CD14-positive monocyte (primary cell): ENCODE results near the gene IMPG2. TPM values are rescaled to one million over a fixed set of nuclear protein-coding genes. Genes with fewer than 3 reads are reported as not detected.

Experiments
- DNase-seq, 3 donors: peaks; one replicate each; pipeline ENCODE4 v3.0.0-alpha.2; 2011 to 2022
- H2AFZ ChIP-seq: 2 replicates; pipeline ENCODE4 v1.6.0; 2012; ENCODE audit warnings: mild to moderate bottlenecking, low read depth, low read length, inconsistent platforms; ENCODE audit not compliant: insufficient read depth, poor library complexity, severe bottlenecking
- H3K27ac ChIP-seq, 2 donors: 1 replicate in 1 of 2; 2 replicates in 1 of 2; pipeline ENCODE4 v1.5.1; 2012 to 2013; ENCODE audit warnings: low read length in 2 of 2, control low read depth in 1 of 2, inconsistent platforms in 1 of 2, low read depth in 1 of 2, mild to moderate bottlenecking in 1 of 2
- H3K27me3 ChIP-seq, 2 donors: one replicate each; pipeline versions ENCODE4 v1.6.0 to v1.6.1; 2011 to 2013; ENCODE audit warnings: low read length in 2 of 2; ENCODE audit not compliant: control insufficient read depth in 2 of 2, insufficient read depth in 2 of 2
- H3K36me3 ChIP-seq, 2 donors: replicated peaks in 1 of 2; 1 replicate in 1 of 2; 2 replicates in 1 of 2; pipeline versions ENCODE4 v1.5.1 to v1.6.1; 2012 to 2013; ENCODE audit warnings: low read length in 2 of 2, control low read depth in 1 of 2, inconsistent platforms in 1 of 2, mild to moderate bottlenecking in 1 of 2; ENCODE audit not compliant: insufficient read depth in 2 of 2, control insufficient read depth in 1 of 2
- H3K4me1 ChIP-seq, 2 donors: 1 replicate in 1 of 2; 2 replicates in 1 of 2; pipeline versions ENCODE4 v1.5.1 to v1.6.1; 2012 to 2013; ENCODE audit warnings: low read length in 2 of 2, control low read depth in 1 of 2, inconsistent platforms in 1 of 2, mild to moderate bottlenecking in 1 of 2, moderate library complexity in 1 of 2; ENCODE audit not compliant: insufficient read depth in 2 of 2, control insufficient read depth in 1 of 2
- H3K4me2 ChIP-seq: replicated peaks from 2 replicates; pipeline ENCODE3; 2012; ENCODE audit warnings: low read length, moderate library complexity, mild to moderate bottlenecking; ENCODE audit not compliant: poor library complexity, severe bottlenecking; ENCODE audit errors: extremely low read depth
- H3K4me3 ChIP-seq, 3 experiments: fragments of 200-600 bp in 1 of 3; sonication (generic) in 1 of 3; replicated peaks in 1 of 3; 1 replicate in 2 of 3; 2 replicates in 1 of 3; pipeline ENCODE4 v1.5.1; 2011 to 2013; ENCODE audit warnings: low read length in 3 of 3, mild to moderate bottlenecking in 3 of 3, control low read depth in 2 of 3, low read depth in 2 of 3, inconsistent platforms in 1 of 3, moderate library complexity in 1 of 3
- H3K79me2 ChIP-seq: 2 replicates; pipeline ENCODE4 v1.6.0; 2012; ENCODE audit warnings: mild to moderate bottlenecking, control low read depth, inconsistent platforms, low read length, moderate library complexity; ENCODE audit not compliant: insufficient read depth
- H3K9ac ChIP-seq: 2 replicates; pipeline ENCODE4 v1.6.0; 2017; ENCODE audit warnings: low read length, mild to moderate bottlenecking; ENCODE audit not compliant: insufficient read depth, poor library complexity, severe bottlenecking
- H3K9me3 ChIP-seq, 2 donors: replicated peaks in 1 of 2; 1 replicate in 1 of 2; 2 replicates in 1 of 2; pipeline versions ENCODE4 v1.5.1 to v1.6.1; 2012 to 2013; ENCODE audit warnings: low read length in 2 of 2, control low read depth in 1 of 2; ENCODE audit not compliant: control insufficient read depth in 1 of 2, insufficient read depth in 1 of 2
- H4K20me1 ChIP-seq: 2 replicates; pipeline ENCODE4 v1.6.0; 2012; ENCODE audit warnings: mild to moderate bottlenecking, low read length, control low read depth, moderate library complexity; ENCODE audit not compliant: insufficient read depth
- H3K27ac Mint-ChIP-seq, 7 donors: one replicate each; pipeline ENCODE4 v1.8.0; 2020; ENCODE audit warnings: mild to moderate bottlenecking in 7 of 7, mixed read lengths in 7 of 7, moderate library complexity in 6 of 7, inconsistent platforms in 2 of 7
- H3K27me3 Mint-ChIP-seq, 3 donors: one replicate each; pipeline ENCODE4 v1.8.0; 2021 to 2022; ENCODE audit warnings: low read depth in 3 of 3, mild to moderate bottlenecking in 3 of 3, mixed read lengths in 3 of 3, moderate library complexity in 3 of 3, inconsistent platforms in 1 of 3
- H3K36me3 Mint-ChIP-seq, 2 donors: one replicate each; pipeline ENCODE4 v1.8.0; 2020; ENCODE audit warnings: mixed read lengths in 2 of 2, inconsistent platforms in 1 of 2, mild to moderate bottlenecking in 1 of 2
- H3K4me1 Mint-ChIP-seq: one replicate; pipeline ENCODE4 v1.8.0; 2020; ENCODE audit warnings: mild to moderate bottlenecking, mixed read lengths
- H3K4me3 Mint-ChIP-seq, 2 donors: one replicate each; pipeline ENCODE4 v1.8.0; 2020; ENCODE audit warnings: mild to moderate bottlenecking in 2 of 2, mixed read lengths in 2 of 2, moderate library complexity in 1 of 2
- H3K9me3 Mint-ChIP-seq, 7 donors: one replicate each; pipeline ENCODE4 v1.8.0; 2020 to 2022; ENCODE audit warnings: mixed read lengths in 7 of 7, mild to moderate bottlenecking in 6 of 7, moderate library complexity in 6 of 7, inconsistent platforms in 2 of 7
- WGBS: methylation state at CpG from one replicate; pipeline ENCODE4 v1.1.5; 2013; ENCODE audit warnings: missing lambda C conversion rate; ENCODE audit not compliant: insufficient coverage; 5-methylcytosine and 5-hydroxymethylcytosine counted together
- intact Hi-C, 2 donors: fragments of 100-400 bp; cut with micrococcal nuclease; formaldehyde crosslinking; loops; one replicate each; pipeline versions ENCODE4 v1.15.0 to v1.15.1; 2023
- polyA plus RNA-seq, 3 donors: library from polyadenylated mRNA; depleted of rRNA in 1 of 3; unstranded in 2 of 3; stranded (reverse) in 1 of 3; fragments of 300-500 nt in 2 of 3; fragments of >200 nt in 1 of 3; fragmentation: Illumina TruSeq in 2 of 3; gene quantifications; 1 replicate in 2 of 3; 2 replicates in 1 of 3; pipeline ENCODE4 v1.2.3, GENCODE V29; 2012 to 2021
- TF ChIP-seq, protein P1 (sequence below): fragments of 200-600 bp; IDR thresholded peaks from one replicate; pipeline ENCODE4 v1.8.0; 2022; ENCODE audit warnings: antibody characterized with exemption, mild to moderate bottlenecking

IMPG2 gene
- polyA plus RNA-seq, 3 donors: 0.04 to 0.15 TPM; not detected in 1

DNA sequence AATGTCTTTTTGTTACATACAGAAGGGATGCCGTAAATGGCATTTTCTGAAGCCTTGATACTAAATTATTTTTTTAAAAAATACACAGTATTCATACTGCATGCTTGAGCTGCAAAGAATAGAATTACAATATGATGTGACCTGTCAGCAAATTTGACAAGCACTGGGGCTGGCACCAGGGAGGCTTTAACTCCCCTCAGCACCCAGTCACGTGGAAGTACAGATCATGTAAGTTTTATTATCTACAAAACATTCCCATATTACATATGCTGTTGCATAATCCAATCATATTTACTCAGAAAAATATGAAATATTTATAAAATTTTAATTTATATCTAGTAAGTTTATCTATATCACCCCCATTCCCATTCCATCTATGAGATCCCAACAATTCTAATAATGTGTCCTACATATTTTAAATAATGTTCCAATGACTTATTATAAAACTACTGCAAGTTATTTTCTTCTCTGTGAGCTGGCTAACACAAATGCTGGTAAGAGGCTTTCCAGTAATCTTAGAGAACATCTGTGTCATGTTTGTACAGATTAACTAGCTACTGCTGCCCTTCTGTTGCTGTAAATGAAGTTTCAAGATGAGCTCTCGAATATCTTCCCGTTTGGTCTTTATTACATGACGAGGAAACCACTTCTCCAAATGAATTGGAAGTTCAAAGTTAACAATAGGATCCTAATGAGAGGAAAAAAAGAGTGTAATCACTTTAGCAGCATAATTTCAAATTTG, 5.2 kb upstream of the IMPG2 start:
- no peaks in the 10 kb centered on the region for H3K9me3 ChIP-seq
- H3K27me3 ChIP-seq: no peaks in the 10 kb centered on the region
- Mint-ChIP-seq H3K4me3 (no peak overlapping the region), H3K4me1 (no peaks in the 10 kb centered on the region), H3K27ac (no peak overlapping the region), H3K27me3 (no peaks in the 10 kb centered on the region), H3K9me3 (peaks cover 0 to 3% (median 0%) of the 10 kb centered on the region in 7 donors), H3K36me3 (peaks cover 36 to 41% of the 10 kb centered on the region in 2 donors)
- no peaks in the 10 kb centered on the region for H3K4me1 ChIP-seq
- no peaks in the 10 kb centered on the region for H4K20me1 ChIP-seq
- no peaks in the 10 kb centered on the region for H3K79me2 ChIP-seq
- intact Hi-C loops: no loop called here
- WGBS: no CpG with 5 or more reads among the region's 5 CpGs
- no peak overlapping the region for H3K27ac ChIP-seq
- peaks cover 35 to 53% of the 10 kb centered on the region in 2 donors for H3K36me3 ChIP-seq
- H3K4me2 ChIP-seq: no peak overlapping the region
- no peak overlapping the region for H3K9ac ChIP-seq
- H3K4me3 ChIP-seq: no peak overlapping the region
- no peak for DNase-seq
- no peak overlapping the region for H2AFZ ChIP-seq
- TF ChIP-seq, protein P1, sequence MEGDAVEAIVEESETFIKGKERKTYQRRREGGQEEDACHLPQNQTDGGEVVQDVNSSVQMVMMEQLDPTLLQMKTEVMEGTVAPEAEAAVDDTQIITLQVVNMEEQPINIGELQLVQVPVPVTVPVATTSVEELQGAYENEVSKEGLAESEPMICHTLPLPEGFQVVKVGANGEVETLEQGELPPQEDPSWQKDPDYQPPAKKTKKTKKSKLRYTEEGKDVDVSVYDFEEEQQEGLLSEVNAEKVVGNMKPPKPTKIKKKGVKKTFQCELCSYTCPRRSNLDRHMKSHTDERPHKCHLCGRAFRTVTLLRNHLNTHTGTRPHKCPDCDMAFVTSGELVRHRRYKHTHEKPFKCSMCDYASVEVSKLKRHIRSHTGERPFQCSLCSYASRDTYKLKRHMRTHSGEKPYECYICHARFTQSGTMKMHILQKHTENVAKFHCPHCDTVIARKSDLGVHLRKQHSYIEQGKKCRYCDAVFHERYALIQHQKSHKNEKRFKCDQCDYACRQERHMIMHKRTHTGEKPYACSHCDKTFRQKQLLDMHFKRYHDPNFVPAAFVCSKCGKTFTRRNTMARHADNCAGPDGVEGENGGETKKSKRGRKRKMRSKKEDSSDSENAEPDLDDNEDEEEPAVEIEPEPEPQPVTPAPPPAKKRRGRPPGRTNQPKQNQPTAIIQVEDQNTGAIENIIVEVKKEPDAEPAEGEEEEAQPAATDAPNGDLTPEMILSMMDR: no peak

DNA sequence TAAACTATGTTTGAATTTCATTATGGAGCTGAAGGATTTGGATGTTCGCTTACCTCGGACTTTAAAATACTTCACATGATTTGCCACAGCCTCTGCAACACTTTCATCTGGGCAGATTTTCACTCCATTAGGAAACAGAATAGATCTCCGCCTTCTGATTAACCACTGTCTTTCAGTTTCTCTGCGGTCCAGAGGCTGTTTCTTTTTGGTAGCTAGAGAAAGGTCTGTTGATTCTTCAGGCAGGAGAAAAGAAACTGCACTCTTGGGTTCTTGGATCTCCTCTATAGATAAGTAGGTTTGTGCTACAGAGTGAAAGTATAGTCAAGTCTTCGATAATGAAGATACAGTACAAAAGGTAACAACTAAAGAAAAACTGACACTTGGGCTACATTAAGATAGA, 844 bp downstream of the IMPG2 start:
- TF ChIP-seq, protein P1: no peak
- no peak overlapping the region for H3K27ac ChIP-seq
- H2AFZ ChIP-seq: no peak overlapping the region
- no peaks in the 10 kb centered on the region for H3K27me3 Mint-ChIP-seq
- H3K79me2 ChIP-seq: no peaks in the 10 kb centered on the region
- no peaks in the 10 kb centered on the region for H3K4me1 Mint-ChIP-seq
- peaks cover 7% of the 10 kb centered on the region in 2 donors for H3K36me3 Mint-ChIP-seq
- H3K27me3 ChIP-seq: no peaks in the 10 kb centered on the region
- no peaks in the 10 kb centered on the region for H3K9me3 ChIP-seq
- DNase-seq: no peak
- H3K9ac ChIP-seq: no peak overlapping the region
- intact Hi-C loops: no loop called here
- H3K9me3 Mint-ChIP-seq: peaks cover 0 to 2% (median 0%) of the 10 kb centered on the region in 7 donors
- peaks cover 0 to 2% of the 10 kb centered on the region in 2 donors for H3K36me3 ChIP-seq
- no peak overlapping the region for H3K4me3 ChIP-seq
- no peaks in the 10 kb centered on the region for H3K4me1 ChIP-seq
- H3K27ac Mint-ChIP-seq: no peak overlapping the region
- H3K4me2 ChIP-seq: no peak overlapping the region
- H4K20me1 ChIP-seq: no peaks in the 10 kb centered on the region
- no peak overlapping the region for H3K4me3 Mint-ChIP-seq
- WGBS: no CpG with 5 or more reads among the region's 5 CpGs
